IgD-negative memory B cell (primary cell): ENCODE data around the gene BOD1L1. TPM values are rescaled to one million over a fixed set of nuclear protein-coding genes. Genes with fewer than 3 reads are reported as not detected.

Experiments used
- H3K27ac Mint-ChIP-seq, 3 donors: one replicate each; pipeline ENCODE4 v1.8.0; 2020 to 2022; ENCODE audit warnings: mild to moderate bottlenecking in 3 of 3, mixed read lengths in 3 of 3, moderate library complexity in 1 of 3
- H3K27me3 Mint-ChIP-seq: one replicate; pipeline ENCODE4 v1.8.0; 2021; ENCODE audit warnings: mixed read lengths
- H3K36me3 Mint-ChIP-seq: one replicate; pipeline ENCODE4 v1.8.0; 2020; ENCODE audit warnings: mild to moderate bottlenecking, mixed read lengths
- H3K4me1 Mint-ChIP-seq, 3 donors: one replicate each; pipeline ENCODE4 v1.8.0; 2020 to 2022; ENCODE audit warnings: mixed read lengths in 3 of 3, mild to moderate bottlenecking in 1 of 3
- H3K4me3 Mint-ChIP-seq, 4 donors: one replicate each; pipeline ENCODE4 v1.8.0; 2020 to 2022; ENCODE audit warnings: mild to moderate bottlenecking in 4 of 4, mixed read lengths in 4 of 4, moderate library complexity in 3 of 4
- H3K9me3 Mint-ChIP-seq, 3 donors: one replicate each; pipeline ENCODE4 v1.8.0; 2020 to 2021; ENCODE audit warnings: mixed read lengths in 3 of 3, mild to moderate bottlenecking in 1 of 3
- polyA plus RNA-seq: library from polyadenylated mRNA; unstranded; fragments of 300-500 nt; fragmentation: Illumina TruSeq; gene quantifications from one replicate; pipeline ENCODE4 v1.2.3, GENCODE V29; 2021

BOD1L1 gene
- polyA plus RNA-seq, 1 donor from 2014 or later, result 6.5 TPM

GRCh38 chr4:13541720-13542576 lies 85.6 kb downstream of the BOD1L1 start:
- Mint-ChIP-seq H3K9me3 (peaks cover 2 to 7% (median 4%) of the 10 kb centered on the region in 3 donors), H3K4me1 (peaks cover 15 to 24% (median 18%) of the 10 kb centered on the region in 3 donors), H3K4me3 (peak overlapping the region in 3 of 4 donors; percentile 48 to 80 (median 74)), H3K36me3 (peaks cover 6% of the 10 kb centered on the region), H3K27ac (peak overlapping the region; percentile 86 to 95 (median 92)), H3K27me3 (peaks cover 69% of the 10 kb centered on the region)

GRCh38 chr4:13541176-13541604 lies 86.3 kb downstream of the BOD1L1 start:
- peak overlapping the region in 2 of 3 donors; percentile 86 to 95 for H3K27ac Mint-ChIP-seq
- H3K27me3 Mint-ChIP-seq, result peaks cover 69% of the 10 kb centered on the region
- H3K4me1 Mint-ChIP-seq, result peaks cover 8 to 21% (median 13%) of the 10 kb centered on the region in 3 donors
- peaks cover 0 to 11% (median 9%) of the 10 kb centered on the region in 3 donors for H3K9me3 Mint-ChIP-seq
- H3K36me3 Mint-ChIP-seq, result peaks cover 2% of the 10 kb centered on the region
- peak overlapping the region in 2 of 4 donors; percentile 73 to 80 for H3K4me3 Mint-ChIP-seq

- Mint-ChIP-seq H3K27me3 (peaks cover 72% of the 10 kb centered on the region), H3K9me3 (peaks cover 0 to 12% (median 6%) of the 10 kb centered on the region in 3 donors), H3K27ac (peak overlapping the region; percentile 83 to 97 (median 95)), H3K36me3 (peaks cover 2% of the 10 kb centered on the region), H3K4me1 (peaks cover 5 to 19% (median 10%) of the 10 kb centered on the region in 3 donors), H3K4me3 (peak overlapping the region in 1 of 4 donors; percentile 80)
Observed at GRCh38 chr4:13540446-13541175, 86.9 kb downstream of the BOD1L1 start.

GRCh38 chr4:13539619-13540445 lies 87.7 kb downstream of the BOD1L1 start:
- H3K27me3 Mint-ChIP-seq, result peaks cover 74% of the 10 kb centered on the region
- H3K4me1 Mint-ChIP-seq, result peaks cover 2 to 14% (median 4%) of the 10 kb centered on the region in 3 donors
- H3K36me3 Mint-ChIP-seq, result no peaks in the 10 kb centered on the region
- H3K9me3 Mint-ChIP-seq, result peaks cover 0 to 13% (median 6%) of the 10 kb centered on the region in 3 donors
- H3K27ac Mint-ChIP-seq, result peak overlapping the region in 2 of 3 donors; percentile 95 to 97
- H3K4me3 Mint-ChIP-seq, result peak overlapping the region in 2 of 4 donors; percentile 32 to 77

GRCh38 chr4:13539047-13539618 lies 88.4 kb downstream of the BOD1L1 start:
- H3K36me3 Mint-ChIP-seq, result no peaks in the 10 kb centered on the region
- peaks cover 0 to 13% (median 6%) of the 10 kb centered on the region in 3 donors for H3K9me3 Mint-ChIP-seq
- H3K27me3 Mint-ChIP-seq, result peaks cover 77% of the 10 kb centered on the region
- H3K4me3 Mint-ChIP-seq, result peak overlapping the region in 2 of 4 donors; percentile 45 to 77
- peaks cover 2 to 14% (median 4%) of the 10 kb centered on the region in 3 donors for H3K4me1 Mint-ChIP-seq
- peak overlapping the region; percentile 76 to 97 (median 95) for H3K27ac Mint-ChIP-seq

- Mint-ChIP-seq H3K9me3 (peaks cover 0 to 13% (median 6%) of the 10 kb centered on the region in 3 donors), H3K36me3 (no peaks in the 10 kb centered on the region), H3K4me1 (peaks cover 2 to 13% (median 2%) of the 10 kb centered on the region in 3 donors), H3K27ac (peak overlapping the region; percentile 76 to 97 (median 95)), H3K27me3 (peaks cover 81% of the 10 kb centered on the region), H3K4me3 (peak overlapping the region; percentile 30 to 77 (median 63))
Observed at GRCh38 chr4:13538427-13538973, 89.0 kb downstream of the BOD1L1 start.

GRCh38 chr4:13537832-13538177 lies 89.7 kb downstream of the BOD1L1 start:
- H3K9me3 Mint-ChIP-seq, result peaks cover 0 to 13% (median 6%) of the 10 kb centered on the region in 3 donors
- H3K27me3 Mint-ChIP-seq, result peaks cover 77% of the 10 kb centered on the region
- peaks cover 2 to 10% (median 2%) of the 10 kb centered on the region in 3 donors for H3K4me1 Mint-ChIP-seq
- peak overlapping the region in 2 of 3 donors; percentile 95 to 97 for H3K27ac Mint-ChIP-seq
- H3K4me3 Mint-ChIP-seq, result peak overlapping the region in 2 of 4 donors; percentile 54 to 77
- no peaks in the 10 kb centered on the region for H3K36me3 Mint-ChIP-seq

GRCh38 chr4:13537011-13537831 lies 90.3 kb downstream of the BOD1L1 start:
- Mint-ChIP-seq H3K4me1 (peaks cover 2 to 10% (median 2%) of the 10 kb centered on the region in 3 donors), H3K27ac (peak overlapping the region; percentile 92 to 97 (median 95)), H3K27me3 (peaks cover 76% of the 10 kb centered on the region), H3K4me3 (peak overlapping the region in 1 of 4 donors; percentile 76), H3K36me3 (peaks cover 2% of the 10 kb centered on the region), H3K9me3 (peaks cover 0 to 13% (median 6%) of the 10 kb centered on the region in 3 donors)

- Mint-ChIP-seq H3K27ac (peak overlapping the region; percentile 92 to 97 (median 95)), H3K27me3 (peaks cover 76% of the 10 kb centered on the region), H3K9me3 (peaks cover 0 to 13% (median 6%) of the 10 kb centered on the region in 3 donors), H3K4me3 (peak overlapping the region in 2 of 4 donors; percentile 9 to 76), H3K4me1 (peaks cover 2 to 10% (median 2%) of the 10 kb centered on the region in 3 donors), H3K36me3 (peaks cover 2% of the 10 kb centered on the region)
Observed at GRCh38 chr4:13536607-13537006, 90.9 kb downstream of the BOD1L1 start.

- peaks cover 2 to 8% (median 4%) of the 10 kb centered on the region in 3 donors for H3K4me1 Mint-ChIP-seq
- H3K27ac Mint-ChIP-seq, result peak overlapping the region; percentile 92 to 97 (median 95)
- H3K27me3 Mint-ChIP-seq, result peaks cover 78% of the 10 kb centered on the region
- peaks cover 0 to 13% (median 6%) of the 10 kb centered on the region in 3 donors for H3K9me3 Mint-ChIP-seq
- H3K36me3 Mint-ChIP-seq, result peaks cover 2% of the 10 kb centered on the region
- peak overlapping the region in 2 of 4 donors; percentile 43 to 76 for H3K4me3 Mint-ChIP-seq
Observed at GRCh38 chr4:13535708-13536361, 91.7 kb downstream of the BOD1L1 start.

GRCh38 chr4:13535118-13535517 lies 92.4 kb downstream of the BOD1L1 start:
- peaks cover 81% of the 10 kb centered on the region for H3K27me3 Mint-ChIP-seq
- peak overlapping the region in 2 of 4 donors; percentile 12 to 69 for H3K4me3 Mint-ChIP-seq
- H3K4me1 Mint-ChIP-seq, result peaks cover 2 to 5% (median 3%) of the 10 kb centered on the region in 3 donors
- H3K36me3 Mint-ChIP-seq, result peaks cover 2% of the 10 kb centered on the region
- peak overlapping the region; percentile 92 to 97 (median 95) for H3K27ac Mint-ChIP-seq
- H3K9me3 Mint-ChIP-seq, result peaks cover 0 to 13% (median 6%) of the 10 kb centered on the region in 3 donors

GRCh38 chr4:13534344-13535063 lies 93.0 kb downstream of the BOD1L1 start:
- H3K36me3 Mint-ChIP-seq, result peaks cover 2% of the 10 kb centered on the region
- H3K4me1 Mint-ChIP-seq, result peaks cover 2 to 5% (median 3%) of the 10 kb centered on the region in 3 donors
- peaks cover 81% of the 10 kb centered on the region for H3K27me3 Mint-ChIP-seq
- H3K27ac Mint-ChIP-seq, result peak overlapping the region; percentile 74 to 95 (median 78)
- H3K4me3 Mint-ChIP-seq, result peak overlapping the region in 1 of 4 donors; percentile 25
- peaks cover 0 to 13% (median 6%) of the 10 kb centered on the region in 3 donors for H3K9me3 Mint-ChIP-seq
